Kidney (tissue), 14 donors: ENCODE results near the gene GNPAT. TPM values are rescaled to one million over a fixed set of nuclear protein-coding genes. Genes with fewer than 3 reads are reported as not detected.

Experiments used
- DNase-seq, 5 donors: peaks; one replicate each; pipeline ENCODE4 v3.0.0-alpha.2; 2013 to 2020
- FAIRE-seq: peaks from 2 replicates; lab custom pipeline; 2012; peaks lifted over from hg19 to GRCh38; lab: Jason Lieb, UNC
- H3K27ac ChIP-seq, 2 donors: one replicate each; pipeline ENCODE4 v1.7.0; 2013; ENCODE audit warnings: low read depth in 2 of 2, low read length in 2 of 2, inconsistent platforms in 1 of 2
- H3K27me3 ChIP-seq: one replicate; pipeline ENCODE4 v1.7.1; 2013; ENCODE audit warnings: low read length, inconsistent platforms; ENCODE audit not compliant: control insufficient read depth, insufficient read depth
- H3K36me3 ChIP-seq, 3 donors: one replicate each; pipeline versions ENCODE4 v1.7.0 to v1.7.1; 2013; ENCODE audit warnings: low read length in 3 of 3, control low read depth in 1 of 3, inconsistent platforms in 1 of 3; ENCODE audit not compliant: insufficient read depth in 3 of 3, control insufficient read depth in 2 of 3
- H3K4me1 ChIP-seq, 3 donors: one replicate each; pipeline versions ENCODE4 v1.7.0 to v1.7.1; 2013; ENCODE audit warnings: low read length in 3 of 3, inconsistent platforms in 1 of 3, low read depth in 1 of 3; ENCODE audit not compliant: control insufficient read depth in 2 of 3, insufficient read depth in 2 of 3
- H3K4me3 ChIP-seq, 3 donors: one replicate each; pipeline versions ENCODE4 v1.7.0 to v1.8.1; 2013; ENCODE audit warnings: low read length in 3 of 3, control low read depth in 1 of 3, inconsistent platforms in 1 of 3
- H3K9ac ChIP-seq, 3 donors: one replicate each; pipeline versions ENCODE4 v1.7.0 to v1.7.1; 2013; ENCODE audit warnings: low read length in 3 of 3, control low read depth in 1 of 3, inconsistent platforms in 1 of 3
- H3K9me3 ChIP-seq, 3 donors: one replicate each; pipeline versions ENCODE4 v1.7.0 to v1.7.1; 2013; ENCODE audit warnings: low read length in 3 of 3, control low read depth in 1 of 3, inconsistent platforms in 1 of 3; ENCODE audit not compliant: control insufficient read depth in 2 of 3, insufficient read depth in 1 of 3
- intact Hi-C: fragments of 100-400 bp; cut with DNase I; formaldehyde crosslinking; loops from one replicate; pipeline ENCODE4 v1.11.1; 2022
- polyA plus RNA-seq: library from polyadenylated mRNA; stranded (reverse); fragments of 350-450 nt; fragmentation: Illumina TruSeq; extraction: RNeasy Lipid Tissue Mini Kit (QIAGEN cat#74804); gene quantifications from one replicate; pipeline ENCODE4 v1.2.3, GENCODE V29; 2014; ENCODE audit warnings: low read depth, low replicate concordance; ENCODE audit not compliant: insufficient read depth
- total RNA-seq: library from RNA; stranded (reverse); fragmentation: NEBNext Ultra II Directional; extraction: Animal tissue kit (Norgen Biotek cat#: 25700); gene quantifications from one replicate; pipeline ENCODE4 v1.2.1, GENCODE V29; 2021
- TF ChIP-seq, protein P1 (sequence below): IDR thresholded peaks from 3 replicates; pipeline ENCODE4 v1.5.1; 2012; ENCODE audit warnings: mild to moderate bottlenecking, moderate library complexity, borderline replicate concordance; ENCODE audit not compliant: insufficient read depth; ENCODE audit errors: extremely low read depth
- donor health status: control.
- donor health status: control.
- donor health status: control.
- donor health status: control.
- donor health status: control.
- donor health status: DM: yes; HTN: yes; CAD: no.
- donor health status: Normal renal cell carcinoma (clear cell type).

GNPAT gene
- total and polyA plus RNA-seq, 2 donors from 2014 or later, result 31.2 to 33.7 TPM

DNA sequence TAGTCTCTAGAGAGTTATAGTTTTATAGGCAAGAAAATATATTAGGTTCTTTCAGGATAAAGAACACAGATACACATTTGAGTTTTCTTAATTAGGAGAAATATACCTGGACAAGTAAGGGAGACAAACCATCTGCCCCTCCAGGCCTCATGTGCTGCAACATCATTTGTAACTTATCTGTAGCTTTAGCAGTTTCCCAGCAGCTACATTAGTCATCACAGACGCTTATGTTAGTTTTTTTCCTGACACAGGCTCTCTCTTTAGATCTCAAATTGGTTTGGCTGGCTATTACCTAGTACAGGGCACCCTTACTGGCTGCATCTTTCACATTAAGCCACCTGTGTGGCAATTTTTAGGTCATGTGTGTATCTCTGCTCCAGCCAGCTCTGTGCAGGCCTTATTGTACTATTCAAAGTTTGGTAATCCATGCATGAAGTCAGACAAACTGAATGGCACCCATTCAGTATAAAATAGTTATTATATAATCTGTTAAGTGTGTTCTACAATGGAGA lies 25.9 kb downstream of the GNPAT start:
- Histone ChIP-seq H3K27me3 (no peaks in the 10 kb centered on the region), H3K9ac (no peak overlapping the region), H3K4me3 (no peak overlapping the region), H3K36me3 (peaks cover 14 to 38% (median 34%) of the 10 kb centered on the region in 3 donors), H3K27ac (no peak overlapping the region), H3K9me3 (no peaks in the 10 kb centered on the region), H3K4me1 (no peaks in the 10 kb centered on the region)
- FAIRE-seq, result no peak
- TF ChIP-seq, protein P1, sequence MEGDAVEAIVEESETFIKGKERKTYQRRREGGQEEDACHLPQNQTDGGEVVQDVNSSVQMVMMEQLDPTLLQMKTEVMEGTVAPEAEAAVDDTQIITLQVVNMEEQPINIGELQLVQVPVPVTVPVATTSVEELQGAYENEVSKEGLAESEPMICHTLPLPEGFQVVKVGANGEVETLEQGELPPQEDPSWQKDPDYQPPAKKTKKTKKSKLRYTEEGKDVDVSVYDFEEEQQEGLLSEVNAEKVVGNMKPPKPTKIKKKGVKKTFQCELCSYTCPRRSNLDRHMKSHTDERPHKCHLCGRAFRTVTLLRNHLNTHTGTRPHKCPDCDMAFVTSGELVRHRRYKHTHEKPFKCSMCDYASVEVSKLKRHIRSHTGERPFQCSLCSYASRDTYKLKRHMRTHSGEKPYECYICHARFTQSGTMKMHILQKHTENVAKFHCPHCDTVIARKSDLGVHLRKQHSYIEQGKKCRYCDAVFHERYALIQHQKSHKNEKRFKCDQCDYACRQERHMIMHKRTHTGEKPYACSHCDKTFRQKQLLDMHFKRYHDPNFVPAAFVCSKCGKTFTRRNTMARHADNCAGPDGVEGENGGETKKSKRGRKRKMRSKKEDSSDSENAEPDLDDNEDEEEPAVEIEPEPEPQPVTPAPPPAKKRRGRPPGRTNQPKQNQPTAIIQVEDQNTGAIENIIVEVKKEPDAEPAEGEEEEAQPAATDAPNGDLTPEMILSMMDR, result no peak
- DNase-seq, result no peak
- intact Hi-C loops, result no loop called here

DNA sequence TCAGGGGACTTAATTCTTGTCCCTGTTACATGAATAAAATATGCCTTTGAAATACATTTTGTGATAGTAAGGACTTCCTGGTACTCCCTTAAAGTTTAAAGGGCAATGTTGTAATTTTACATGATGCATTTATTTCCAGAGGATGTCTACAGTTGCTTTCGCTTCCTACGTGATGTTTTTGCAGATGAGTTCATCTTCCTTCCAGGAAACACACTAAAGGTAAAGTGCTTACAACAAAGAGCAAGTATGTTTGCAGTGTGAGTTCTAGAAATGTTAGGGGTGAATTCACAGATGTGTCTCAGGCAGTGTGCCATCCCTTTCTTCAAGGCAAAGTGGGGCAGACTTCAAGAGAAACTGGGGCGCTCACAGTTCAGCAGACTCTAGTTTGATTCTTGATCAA lies 31.2 kb downstream of the GNPAT start:
- peaks cover 15 to 42% (median 42%) of the 10 kb centered on the region in 3 donors for H3K36me3 ChIP-seq
- DNase-seq, result peak in 1 of 5 donors; percentile 9

DNA sequence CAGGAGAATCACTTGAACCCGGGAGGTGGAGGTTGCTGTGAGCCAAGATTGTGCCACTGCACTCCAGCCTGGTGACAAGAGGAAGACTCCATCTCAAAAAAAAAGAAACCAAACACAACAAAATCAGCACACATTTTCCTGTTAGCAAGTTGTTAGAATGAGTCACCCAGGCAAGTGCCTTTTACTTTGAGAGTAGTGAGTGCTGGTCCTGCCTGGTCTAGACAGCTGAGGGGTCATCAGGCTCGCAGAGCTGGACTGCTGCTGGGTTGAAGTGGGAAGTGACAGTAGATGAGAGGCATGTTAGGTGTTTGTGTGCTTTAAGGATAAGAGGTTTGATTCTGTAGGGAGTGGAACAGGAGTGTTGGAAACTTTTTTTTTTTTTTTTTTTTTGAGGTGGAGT lies 31.9 kb downstream of the GNPAT start:
- intact Hi-C loops, result no loop called here
- FAIRE-seq (no peak), DNase-seq (no peak)
- Histone ChIP-seq H3K9me3 (no peaks in the 10 kb centered on the region), H3K4me1 (no peaks in the 10 kb centered on the region), H3K4me3 (no peak overlapping the region), H3K27ac (no peak overlapping the region), H3K27me3 (no peaks in the 10 kb centered on the region), H3K9ac (no peak overlapping the region), H3K36me3 (peaks cover 10 to 39% (median 35%) of the 10 kb centered on the region in 3 donors)
- TF ChIP-seq, protein P1, result no peak

More for the DNA sequence above, 31.2 kb downstream of the GNPAT start:
- no peak for FAIRE-seq
- intact Hi-C loops, result no loop called here
- H3K4me1 ChIP-seq, result no peaks in the 10 kb centered on the region
- H3K4me3 ChIP-seq, result no peak overlapping the region
- no peak overlapping the region for H3K9ac ChIP-seq
- no peak overlapping the region for H3K27ac ChIP-seq
- H3K9me3 ChIP-seq, result no peaks in the 10 kb centered on the region
- no peaks in the 10 kb centered on the region for H3K27me3 ChIP-seq
- TF ChIP-seq, protein P1, result no peak
